Amygdala (tissue), 56 donors: ENCODE data around the gene STK32B.
"Not testable (repeated sequence)": the region's sequence is repeated elsewhere in the genome, so short reads cannot be mapped to it uniquely, and the experiment has no call there.

Source experiments
- DNase-seq, 56 donors: peaks; one replicate each; lab custom pipeline; 2025; lab: John Stamatoyannopoulos, UW

STK32B gene

GRCh38 chr4:5066101-5066500 is 14.8 kb downstream of the STK32B start:
- DNase-seq = no peak

- DNase-seq = not testable (repeated sequence)
These were observed 15.7 kb downstream of the STK32B start for GRCh38 chr4:5066968-5067367.

- DNase-seq = no peak
These were observed 16.6 kb downstream of the STK32B start for GRCh38 chr4:5067908-5068307.

- no peak for DNase-seq
These were observed 18.6 kb downstream of the STK32B start for GRCh38 chr4:5069901-5070300.

DNA sequence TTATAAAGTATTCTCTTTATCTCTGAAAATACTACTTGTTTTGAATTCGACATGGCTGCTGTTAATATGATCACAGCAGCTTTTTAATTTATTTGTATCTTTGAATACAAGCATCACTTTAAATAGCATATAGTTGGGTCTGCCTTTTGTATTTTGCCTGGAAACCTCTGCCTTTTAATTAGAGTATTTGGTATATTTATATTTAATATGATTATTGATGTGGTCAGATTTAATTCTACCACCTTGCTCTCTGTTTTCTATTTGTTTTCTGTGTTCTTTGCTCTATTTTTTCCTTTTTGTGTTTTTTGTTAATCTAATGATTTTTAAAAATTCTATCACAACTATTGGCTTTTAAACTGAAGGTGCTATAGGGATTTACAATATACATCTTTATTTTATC is 21.7 kb downstream of the STK32B start:
- DNase-seq = no peak

GRCh38 chr4:5078009-5078408 is 26.7 kb downstream of the STK32B start:
- no peak for DNase-seq

GRCh38 chr4:5079581-5079980 is 28.3 kb downstream of the STK32B start:
- DNase-seq = no peak

DNA sequence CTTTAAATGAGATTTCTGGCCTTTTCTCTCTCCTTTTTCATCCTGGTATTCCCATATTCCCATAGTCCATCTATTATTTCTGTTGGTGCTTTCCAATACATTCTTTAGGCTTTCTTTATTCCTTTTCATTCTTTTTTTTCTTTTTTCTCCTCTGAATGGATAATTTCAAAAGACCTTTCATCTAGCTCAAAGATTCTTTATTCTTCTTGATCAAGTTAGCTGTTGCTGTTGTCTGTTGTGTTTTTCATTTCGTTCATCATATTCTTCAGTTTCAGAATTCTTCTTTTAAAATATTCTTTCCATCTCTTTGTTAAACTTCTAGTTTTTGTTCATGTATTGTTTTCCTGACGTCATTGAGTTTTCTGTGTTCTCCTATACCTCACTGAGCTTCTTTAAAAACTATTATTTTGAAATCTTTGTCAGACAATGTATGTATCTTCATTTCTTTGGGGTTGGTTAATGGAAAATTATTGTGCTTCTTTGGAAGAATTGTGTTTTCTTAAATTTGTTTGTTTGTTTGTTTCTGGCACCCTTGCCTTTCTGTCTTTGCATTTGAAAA is 30.2 kb downstream of the STK32B start:
- DNase-seq = no peak

DNA sequence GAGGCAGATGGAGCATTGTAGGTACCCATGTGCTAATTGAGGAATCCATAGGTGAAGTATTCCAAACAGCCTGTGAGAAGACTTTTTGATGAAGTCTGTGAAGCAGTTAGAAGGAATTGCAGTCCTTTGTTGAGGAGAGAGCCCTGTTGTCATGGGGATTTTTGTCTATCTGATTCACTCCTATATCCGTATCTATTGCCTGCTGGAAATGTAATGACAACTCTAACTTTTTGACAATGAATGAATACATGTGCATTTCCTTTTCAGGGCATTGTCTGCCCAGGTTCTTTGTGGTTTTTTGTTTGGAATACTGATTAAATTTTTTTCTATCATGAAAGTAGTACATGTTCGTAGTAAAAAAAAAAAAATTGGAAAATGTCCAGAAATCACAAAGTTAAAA is 31.1 kb downstream of the STK32B start:
- no peak for DNase-seq

DNA sequence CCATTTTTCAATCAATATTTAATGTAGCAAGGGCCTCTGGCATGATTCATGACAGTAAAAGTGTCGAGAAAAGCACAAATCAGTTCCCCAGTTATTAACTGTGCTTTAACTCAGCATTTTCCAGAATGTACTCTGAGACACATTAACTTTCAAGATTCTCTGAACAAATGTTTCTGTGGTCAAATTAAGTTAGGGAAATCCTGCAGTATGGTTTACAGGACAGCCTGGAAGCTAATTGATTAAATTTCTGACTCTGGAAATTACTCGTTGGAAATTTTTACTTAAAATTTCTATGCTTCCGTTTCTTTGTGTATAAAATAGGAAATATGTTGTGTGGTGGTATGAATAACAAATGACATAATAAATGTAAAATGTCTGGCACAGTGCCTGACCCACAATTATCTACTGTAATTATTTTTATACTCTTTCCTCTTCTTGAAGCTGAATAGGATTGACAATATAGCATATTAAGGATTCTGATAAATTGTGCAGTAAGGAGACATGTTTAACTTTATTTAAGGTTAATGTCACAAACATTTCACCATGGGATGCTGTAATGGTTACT is 33.7 kb downstream of the STK32B start:
- DNase-seq = no peak

DNA sequence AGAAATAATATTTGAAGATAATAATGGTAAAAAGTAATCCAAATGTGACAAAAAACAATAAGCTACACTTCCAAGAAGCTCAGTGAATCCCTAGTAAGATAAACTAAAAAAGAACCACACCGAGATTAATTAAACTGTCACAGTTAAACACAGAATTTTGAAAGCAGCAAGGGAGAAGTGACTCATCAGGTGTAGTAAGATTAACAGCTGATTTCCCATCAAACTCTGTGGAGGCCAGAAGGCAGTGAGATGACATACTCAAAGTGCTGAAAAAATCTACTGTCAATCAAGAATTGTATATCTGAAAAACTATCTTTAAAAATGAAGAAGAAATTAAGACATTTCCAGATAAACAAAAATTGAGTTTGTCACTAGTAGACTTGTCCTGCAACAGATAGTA is 35.3 kb downstream of the STK32B start:
- DNase-seq = no peak

DNA sequence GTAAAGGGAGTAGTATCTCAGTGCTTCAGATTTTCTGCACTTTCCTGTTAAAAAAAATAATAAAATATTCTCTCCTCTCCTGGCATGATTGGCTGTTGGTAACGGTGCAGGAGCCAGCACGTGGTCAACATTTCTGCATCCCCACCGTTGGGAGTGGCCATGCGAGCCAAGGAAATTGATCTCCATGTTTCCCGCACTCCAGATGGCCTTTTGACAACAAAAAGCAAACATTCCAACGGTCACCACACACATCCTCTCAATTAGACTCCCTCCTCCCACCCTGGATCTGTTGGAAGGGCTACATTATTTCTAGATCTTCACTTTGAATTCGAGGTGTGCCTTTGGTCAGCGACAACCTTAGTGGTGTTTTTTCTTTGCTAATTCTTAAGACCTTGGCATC is 45.0 kb downstream of the STK32B start:
- no peak for DNase-seq

- DNase-seq = no peak
These were observed 46.9 kb downstream of the STK32B start for GRCh38 chr4:5098176-5098575.

DNA sequence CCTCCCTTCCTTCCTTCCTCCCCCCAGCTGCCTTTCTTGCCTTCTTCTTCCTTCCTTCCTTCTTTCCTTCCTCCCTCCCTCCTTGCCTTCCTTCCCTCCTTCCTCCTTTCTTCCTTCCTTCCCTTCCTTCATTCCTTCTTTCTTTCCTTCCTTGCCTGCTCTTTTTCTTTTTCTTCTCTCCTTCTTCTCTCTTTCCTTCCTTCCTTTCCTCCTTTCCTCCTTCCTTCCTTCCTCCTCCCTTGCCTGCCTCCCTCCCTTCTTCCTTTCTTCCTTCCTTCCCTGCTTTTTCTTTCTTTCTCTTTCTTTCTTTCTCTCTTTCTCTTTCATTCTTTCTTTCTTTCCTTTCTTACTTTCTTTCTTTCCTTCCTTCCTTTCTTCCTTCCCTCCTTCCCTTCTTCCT is 49.1 kb downstream of the STK32B start:
- no peak for DNase-seq

DNA sequence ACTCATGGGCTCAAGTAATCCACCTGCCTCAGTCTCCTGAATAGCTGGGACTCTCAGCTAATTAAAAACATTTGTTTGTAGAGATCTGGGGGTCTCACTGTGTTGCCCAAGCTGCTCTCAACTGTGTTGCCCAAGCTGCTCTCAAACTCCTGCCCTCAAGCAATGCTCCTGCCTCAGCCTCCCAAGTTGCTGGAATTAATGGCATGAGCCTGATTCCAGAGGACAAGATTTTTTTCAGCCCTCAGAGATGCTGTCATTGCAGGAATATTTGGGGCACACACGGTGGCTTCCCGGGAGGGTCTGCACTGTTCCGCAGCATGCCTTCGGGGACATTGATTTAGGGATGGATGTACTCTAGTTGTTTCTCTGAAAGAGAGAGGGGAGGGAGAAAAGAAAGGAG is 49.7 kb downstream of the STK32B start:
- no peak for DNase-seq

DNA sequence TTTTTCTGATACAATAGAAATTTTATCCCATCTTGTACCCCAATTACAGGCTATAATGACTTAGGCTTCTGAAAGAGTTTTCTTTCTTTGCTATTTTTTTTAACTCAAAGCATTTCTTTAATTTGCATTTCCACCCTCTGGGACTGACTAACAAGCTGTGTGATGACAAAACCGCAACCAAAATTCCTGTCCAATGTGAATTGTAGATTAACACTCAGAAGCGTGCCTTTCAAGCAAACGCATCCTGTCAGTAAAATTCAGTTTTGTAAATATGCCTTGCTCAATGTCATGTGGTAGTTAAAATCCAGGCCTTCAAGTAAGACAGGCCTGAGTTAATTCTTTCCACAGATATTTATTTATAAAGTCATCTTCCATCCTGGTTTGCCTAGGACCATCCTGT is 50.3 kb downstream of the STK32B start:
- no peak for DNase-seq

DNA sequence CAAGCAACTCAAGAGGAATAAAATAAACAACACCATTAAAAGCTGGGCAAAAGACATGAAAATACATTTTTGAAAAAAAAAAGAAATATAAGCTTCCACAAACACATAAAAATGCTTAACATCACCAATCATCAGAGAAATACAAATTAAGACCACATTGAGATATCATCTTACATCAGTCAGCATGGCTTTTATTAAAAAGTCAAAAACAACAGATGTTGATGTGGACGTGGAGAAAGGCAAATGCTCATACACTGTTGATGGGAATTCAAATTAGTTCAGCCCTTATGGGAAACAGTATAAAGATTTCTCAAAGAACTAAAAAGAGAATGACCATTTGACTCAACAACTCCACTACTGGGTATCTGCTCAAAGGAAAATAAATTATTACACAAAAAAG is 59.6 kb downstream of the STK32B start:
- no peak for DNase-seq

DNA sequence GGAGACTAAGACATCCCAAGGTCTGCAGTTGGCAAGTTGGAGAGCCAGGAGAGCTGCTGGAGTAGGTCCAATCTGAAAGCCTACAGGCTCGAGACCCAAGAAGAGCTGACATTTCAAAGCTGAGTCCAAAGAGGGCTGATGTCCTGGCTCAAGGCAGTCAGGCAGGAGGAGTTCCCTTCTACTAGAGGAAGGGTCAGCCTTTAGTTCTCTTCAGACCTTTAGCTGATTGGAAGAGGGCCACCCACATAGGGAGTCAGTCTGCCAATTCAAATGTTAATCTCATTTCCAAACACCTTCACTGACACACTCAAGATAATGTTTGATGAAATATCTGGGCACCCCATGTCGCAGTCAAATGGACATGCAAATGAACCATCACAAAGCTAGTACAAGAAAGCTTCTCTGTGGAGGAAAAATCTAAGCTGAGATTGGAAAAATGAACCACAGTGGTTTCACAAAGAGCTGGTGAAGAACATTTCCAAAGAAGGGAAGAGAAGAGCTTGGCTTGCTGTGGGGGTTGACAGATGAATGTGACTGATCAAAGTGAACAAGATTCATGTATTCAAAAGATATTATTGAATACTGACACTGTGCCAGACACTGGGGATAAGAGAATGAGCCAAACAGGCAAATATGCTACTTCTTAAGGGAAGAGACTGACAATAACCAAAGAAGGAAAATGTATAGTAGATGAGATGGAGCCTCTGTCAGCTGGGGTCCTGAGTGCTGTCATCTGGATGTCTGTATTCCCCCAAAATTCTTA is 61.2 kb downstream of the STK32B start:
- no peak for DNase-seq

DNA sequence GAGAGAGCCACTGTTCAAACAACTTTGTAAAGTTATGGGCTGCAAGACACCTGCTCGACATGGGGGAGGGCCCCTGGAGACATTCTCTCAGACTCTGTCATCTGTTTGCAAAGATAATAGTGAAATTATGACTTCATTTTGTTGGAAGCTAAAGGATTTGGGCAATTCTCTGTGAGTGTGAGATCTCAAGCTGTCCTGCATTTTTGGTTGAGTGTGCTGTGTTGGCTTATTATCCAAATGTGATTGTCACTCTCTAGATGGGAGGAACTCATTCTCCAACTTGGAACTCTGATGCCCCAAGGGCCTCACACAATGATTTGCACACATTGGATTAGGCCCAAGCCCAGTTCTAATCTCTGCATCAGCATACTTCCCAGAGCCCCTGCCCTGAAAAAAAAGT is 63.7 kb downstream of the STK32B start:
- no peak for DNase-seq

- no peak for DNase-seq
These were observed 67.0 kb downstream of the STK32B start for GRCh38 chr4:5118091-5118786.

DNA sequence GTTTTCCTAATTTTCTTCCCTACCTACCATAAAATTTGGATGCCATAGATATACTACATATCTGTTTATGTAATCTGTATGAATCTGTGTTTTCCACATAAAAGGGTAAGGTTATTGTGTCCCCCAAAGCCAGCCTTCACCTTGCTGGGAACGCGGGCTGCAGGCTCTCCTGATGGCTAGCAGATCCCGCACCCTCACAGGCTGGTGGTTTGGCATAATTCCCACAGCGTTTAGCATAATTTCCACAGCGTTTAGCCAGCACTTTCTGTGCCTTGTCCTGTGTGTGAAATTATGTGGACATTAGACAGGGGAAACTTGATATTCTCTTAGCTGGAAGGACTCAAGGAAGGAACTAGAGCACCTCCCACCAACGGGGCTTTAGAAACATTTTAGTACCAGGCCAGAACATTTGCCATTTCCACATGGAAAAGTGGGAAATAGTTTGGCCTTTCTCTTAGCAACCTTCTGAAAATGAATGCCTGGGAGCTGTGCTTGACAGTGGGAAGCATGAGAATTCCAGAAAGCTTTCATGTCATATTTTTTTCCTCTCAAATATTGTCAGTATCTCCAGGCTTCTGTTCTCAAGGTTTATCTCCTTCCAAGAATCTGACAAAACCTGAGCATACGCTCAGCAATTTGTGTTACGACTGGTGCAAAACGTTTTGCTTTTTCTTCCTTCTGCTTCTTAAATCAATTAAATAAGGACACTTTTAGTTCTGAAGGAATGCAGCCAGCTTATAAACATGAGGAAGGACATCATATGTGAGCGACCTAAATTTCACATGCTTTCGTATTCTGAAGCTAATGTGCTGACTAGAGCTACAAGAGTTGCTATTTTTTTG is 67.9 kb downstream of the STK32B start:
- DNase-seq = no peak
